GM12878 (cell line): ENCODE results near the gene FGFBP3. TPM values are rescaled to one million over a fixed set of nuclear protein-coding genes. Genes with fewer than 3 reads are reported as not detected.

Experiments used
- ATF7 ChIP-seq: fragments of 450-650 bp; IDR thresholded peaks from 2 replicates; pipeline ENCODE4 v1.6.1; 2016; ENCODE audit warnings: low read depth, mild to moderate bottlenecking
- BCL11A ChIP-seq: IDR thresholded peaks from 2 replicates; pipeline ENCODE4 v1.6.1; 2011; ENCODE audit warnings: low read depth, low read length
- BMI1 ChIP-seq: fragments of 450-650 bp; IDR thresholded peaks from 2 replicates; pipeline ENCODE4 v1.6.1; 2016; ENCODE audit warnings: mild to moderate bottlenecking, moderate library complexity, borderline replicate concordance
- CBX3 ChIP-seq: fragments of 200-600 bp; sonication (generic); IDR thresholded peaks from 2 replicates; pipeline ENCODE4 v1.6.1; 2016; ENCODE audit warnings: low read depth, borderline replicate concordance
- CHD1 ChIP-seq: IDR thresholded peaks from 2 replicates; pipeline ENCODE4 v1.6.1; 2012; ENCODE audit warnings: low read depth, low read length, improper control_type of control experiment
- CREB1 ChIP-seq: IDR thresholded peaks from 2 replicates; pipeline ENCODE4 v1.6.1; 2012; ENCODE audit warnings: low read depth, mild to moderate bottlenecking, inconsistent platforms
- IKZF1 ChIP-seq: fragments of 450-650 bp; conservative IDR thresholded peaks from 2 replicates; pipeline ENCODE4 v1.6.1; 2017; ENCODE audit warnings: antibody characterized with exemption, mild to moderate bottlenecking
- LARP7 ChIP-seq: fragments of 450-650 bp; IDR thresholded peaks from 2 replicates; pipeline ENCODE4 v1.6.1; 2017; ENCODE audit warnings: mild to moderate bottlenecking
- MTA2 ChIP-seq: fragments of 450-650 bp; IDR thresholded peaks from 2 replicates; pipeline ENCODE4 v1.6.1; 2016; ENCODE audit warnings: low read depth, mild to moderate bottlenecking, moderate library complexity
- MYB ChIP-seq: fragments of 150-350 bp; IDR thresholded peaks from 2 replicates; pipeline ENCODE4 v1.6.1; 2014; ENCODE audit warnings: mild to moderate bottlenecking, low read depth, low read length, borderline replicate concordance
- MYC ChIP-seq: IDR thresholded peaks from 2 replicates; pipeline ENCODE4 v1.6.1; 2011; ENCODE audit warnings: mild to moderate bottlenecking, low read length, moderate library complexity, inconsistent platforms; ENCODE audit not compliant: insufficient read depth, insufficient replicate concordance, insufficient read length, severe bottlenecking
- NBN ChIP-seq: fragments of 450-650 bp; IDR thresholded peaks from 2 replicates; pipeline ENCODE4 v1.6.1; 2016
- NR2C2 ChIP-seq: IDR thresholded peaks from 2 replicates; pipeline ENCODE4 v1.6.1; 2011; ENCODE audit warnings: borderline replicate concordance, low read depth; ENCODE audit not compliant: control insufficient read depth, insufficient read length
- PAX5 ChIP-seq: IDR thresholded peaks from 2 replicates; pipeline ENCODE4 v1.6.1; 2011; ENCODE audit warnings: low read depth, low read length, borderline replicate concordance
- RB1 ChIP-seq: fragments of 450-650 bp; formaldehyde crosslinking; IDR thresholded peaks from 2 replicates; pipeline ENCODE4 v1.6.1; 2017; ENCODE audit warnings: mild to moderate bottlenecking, borderline replicate concordance
- RCOR1 ChIP-seq: conservative IDR thresholded peaks from 2 replicates; pipeline ENCODE4 v1.6.1; 2012; ENCODE audit warnings: low read depth, low read length, improper control_type of control experiment
- TCF3 ChIP-seq: IDR thresholded peaks from 2 replicates; pipeline ENCODE4 v1.6.1; 2012; ENCODE audit warnings: low read depth, mild to moderate bottlenecking, low read length, borderline replicate concordance; ENCODE audit not compliant: insufficient read depth
- polyA plus RNA-seq, 11 experiments: library from polyadenylated mRNA; depleted of rRNA in 4 of 11; unstranded in 6 of 11; stranded (reverse) in 5 of 11; fragments of >200 nt; fragmentation: Nextera tagmentation in 4 of 11; fragmentation: Illumina TruSeq in 1 of 11; extraction: Ambion mirVana in 4 of 11; extraction: Trizol in 1 of 11; gene quantifications; 1 replicate in 1 of 11; 2 replicates in 10 of 11; pipeline versions ENCODE4 v1.2.1 to v1.2.3, GENCODE V29; 2011 to 2016; ENCODE audit warnings: inconsistent platforms in 2 of 11, missing spikeins in 2 of 11, low read depth in 1 of 11
- total RNA-seq, 4 experiments: library from RNA; depleted of rRNA in 3 of 4; stranded (reverse); fragments of >200 nt in 3 of 4; fragmentation: Illumina TruSeq in 1 of 4; extraction: Trizol in 1 of 4; gene quantifications; 2 replicates each; pipeline versions ENCODE4 v1.2.1 to v1.2.3, GENCODE V29; 2013 to 2021
- TF ChIP-seq, protein P1 (sequence below): IDR thresholded peaks from 2 replicates; pipeline ENCODE4 v1.6.1; 2012; ENCODE audit warnings: mild to moderate bottlenecking, low read depth, low read length
- TF ChIP-seq, protein P2 (sequence below): IDR thresholded peaks from 2 replicates; pipeline ENCODE4 v1.6.1; 2012; ENCODE audit warnings: low read length, inconsistent platforms
- TF ChIP-seq, protein P3 (sequence below): fragments of 450-650 bp; IDR thresholded peaks from 2 replicates; pipeline ENCODE4 v1.6.1; 2017; ENCODE audit warnings: antibody characterized with exemption, mild to moderate bottlenecking, moderate library complexity
- TF ChIP-seq, protein P4 (sequence below): fragments of 450-650 bp; IDR thresholded peaks from 2 replicates; pipeline ENCODE4 v1.6.1; 2017; ENCODE audit warnings: borderline replicate concordance

The FGFBP3 gene
- total and polyA plus RNA-seq, 10 of the 15 experiments (the other 5 are each of a cell fraction or from before 2014, with no cell fraction given) = 0.08 to 1.0 (median 0.23) TPM

DNA sequence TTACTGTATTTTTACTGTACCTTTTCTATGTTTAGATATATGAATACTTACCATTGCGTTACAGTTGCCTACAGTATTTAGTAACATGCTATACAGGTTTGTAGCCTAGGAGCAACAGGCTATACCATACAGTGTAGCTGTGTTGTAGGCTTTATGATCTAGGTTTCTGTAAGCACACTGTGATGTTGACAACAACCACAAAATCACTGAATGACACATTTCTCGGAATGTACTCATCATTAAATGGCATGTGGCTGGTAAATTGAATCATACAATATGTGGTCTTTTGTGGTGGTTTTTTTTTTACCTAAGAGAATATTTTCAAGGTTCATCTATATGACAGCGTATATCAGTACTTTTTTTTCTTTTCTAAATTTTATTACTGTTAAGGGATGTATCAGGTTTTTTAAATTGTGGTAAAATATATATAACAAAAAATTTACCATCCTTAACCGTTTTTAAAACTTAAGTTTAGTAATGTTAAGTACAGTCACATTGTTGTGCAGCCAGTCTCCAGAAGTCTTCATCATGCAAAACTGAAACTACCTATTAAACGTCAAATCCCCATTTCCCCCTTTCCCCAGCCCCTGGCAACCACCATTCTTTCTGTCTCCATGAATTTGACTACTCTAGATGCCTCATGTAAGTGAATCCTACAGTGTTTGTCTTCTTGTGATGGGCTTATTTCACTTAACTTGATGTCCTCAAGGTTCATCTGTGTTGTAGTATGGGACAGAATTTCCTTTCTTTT, 35.8 kb upstream of the FGFBP3 start (continued):
- TF ChIP-seq, protein P1, sequence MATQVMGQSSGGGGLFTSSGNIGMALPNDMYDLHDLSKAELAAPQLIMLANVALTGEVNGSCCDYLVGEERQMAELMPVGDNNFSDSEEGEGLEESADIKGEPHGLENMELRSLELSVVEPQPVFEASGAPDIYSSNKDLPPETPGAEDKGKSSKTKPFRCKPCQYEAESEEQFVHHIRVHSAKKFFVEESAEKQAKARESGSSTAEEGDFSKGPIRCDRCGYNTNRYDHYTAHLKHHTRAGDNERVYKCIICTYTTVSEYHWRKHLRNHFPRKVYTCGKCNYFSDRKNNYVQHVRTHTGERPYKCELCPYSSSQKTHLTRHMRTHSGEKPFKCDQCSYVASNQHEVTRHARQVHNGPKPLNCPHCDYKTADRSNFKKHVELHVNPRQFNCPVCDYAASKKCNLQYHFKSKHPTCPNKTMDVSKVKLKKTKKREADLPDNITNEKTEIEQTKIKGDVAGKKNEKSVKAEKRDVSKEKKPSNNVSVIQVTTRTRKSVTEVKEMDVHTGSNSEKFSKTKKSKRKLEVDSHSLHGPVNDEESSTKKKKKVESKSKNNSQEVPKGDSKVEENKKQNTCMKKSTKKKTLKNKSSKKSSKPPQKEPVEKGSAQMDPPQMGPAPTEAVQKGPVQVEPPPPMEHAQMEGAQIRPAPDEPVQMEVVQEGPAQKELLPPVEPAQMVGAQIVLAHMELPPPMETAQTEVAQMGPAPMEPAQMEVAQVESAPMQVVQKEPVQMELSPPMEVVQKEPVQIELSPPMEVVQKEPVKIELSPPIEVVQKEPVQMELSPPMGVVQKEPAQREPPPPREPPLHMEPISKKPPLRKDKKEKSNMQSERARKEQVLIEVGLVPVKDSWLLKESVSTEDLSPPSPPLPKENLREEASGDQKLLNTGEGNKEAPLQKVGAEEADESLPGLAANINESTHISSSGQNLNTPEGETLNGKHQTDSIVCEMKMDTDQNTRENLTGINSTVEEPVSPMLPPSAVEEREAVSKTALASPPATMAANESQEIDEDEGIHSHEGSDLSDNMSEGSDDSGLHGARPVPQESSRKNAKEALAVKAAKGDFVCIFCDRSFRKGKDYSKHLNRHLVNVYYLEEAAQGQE = no peak
- TF ChIP-seq RCOR1 = no peak
- no peak for TF ChIP-seq MYC
- TF ChIP-seq BMI1 = no peak
- TF ChIP-seq CHD1 = no peak
- TF ChIP-seq BCL11A = peak; percentile 44; the same call in 1 of the 2 replicates
- 0 out of 2 replicates have a peak, but pooled peaks have one; percentile 30 for TF ChIP-seq ATF7
- no peak for TF ChIP-seq TCF3
- no peak for TF ChIP-seq NR2C2
- no peak for TF ChIP-seq IKZF1
- TF ChIP-seq, protein P2, sequence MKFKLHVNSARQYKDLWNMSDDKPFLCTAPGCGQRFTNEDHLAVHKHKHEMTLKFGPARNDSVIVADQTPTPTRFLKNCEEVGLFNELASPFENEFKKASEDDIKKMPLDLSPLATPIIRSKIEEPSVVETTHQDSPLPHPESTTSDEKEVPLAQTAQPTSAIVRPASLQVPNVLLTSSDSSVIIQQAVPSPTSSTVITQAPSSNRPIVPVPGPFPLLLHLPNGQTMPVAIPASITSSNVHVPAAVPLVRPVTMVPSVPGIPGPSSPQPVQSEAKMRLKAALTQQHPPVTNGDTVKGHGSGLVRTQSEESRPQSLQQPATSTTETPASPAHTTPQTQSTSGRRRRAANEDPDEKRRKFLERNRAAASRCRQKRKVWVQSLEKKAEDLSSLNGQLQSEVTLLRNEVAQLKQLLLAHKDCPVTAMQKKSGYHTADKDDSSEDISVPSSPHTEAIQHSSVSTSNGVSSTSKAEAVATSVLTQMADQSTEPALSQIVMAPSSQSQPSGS = 0 out of 2 replicates have a peak, but pooled peaks have one; percentile 24
- TF ChIP-seq LARP7 = no peak
- 0 out of 2 replicates have a peak, but pooled peaks have one; percentile 42 for TF ChIP-seq CREB1
- no peak for TF ChIP-seq CBX3
- TF ChIP-seq MTA2 = peak; percentile 55
- TF ChIP-seq MYB = no peak
- TF ChIP-seq NBN = no peak
- TF ChIP-seq PAX5 = no peak
- no peak for TF ChIP-seq RB1
- TF ChIP-seq, protein P3, sequence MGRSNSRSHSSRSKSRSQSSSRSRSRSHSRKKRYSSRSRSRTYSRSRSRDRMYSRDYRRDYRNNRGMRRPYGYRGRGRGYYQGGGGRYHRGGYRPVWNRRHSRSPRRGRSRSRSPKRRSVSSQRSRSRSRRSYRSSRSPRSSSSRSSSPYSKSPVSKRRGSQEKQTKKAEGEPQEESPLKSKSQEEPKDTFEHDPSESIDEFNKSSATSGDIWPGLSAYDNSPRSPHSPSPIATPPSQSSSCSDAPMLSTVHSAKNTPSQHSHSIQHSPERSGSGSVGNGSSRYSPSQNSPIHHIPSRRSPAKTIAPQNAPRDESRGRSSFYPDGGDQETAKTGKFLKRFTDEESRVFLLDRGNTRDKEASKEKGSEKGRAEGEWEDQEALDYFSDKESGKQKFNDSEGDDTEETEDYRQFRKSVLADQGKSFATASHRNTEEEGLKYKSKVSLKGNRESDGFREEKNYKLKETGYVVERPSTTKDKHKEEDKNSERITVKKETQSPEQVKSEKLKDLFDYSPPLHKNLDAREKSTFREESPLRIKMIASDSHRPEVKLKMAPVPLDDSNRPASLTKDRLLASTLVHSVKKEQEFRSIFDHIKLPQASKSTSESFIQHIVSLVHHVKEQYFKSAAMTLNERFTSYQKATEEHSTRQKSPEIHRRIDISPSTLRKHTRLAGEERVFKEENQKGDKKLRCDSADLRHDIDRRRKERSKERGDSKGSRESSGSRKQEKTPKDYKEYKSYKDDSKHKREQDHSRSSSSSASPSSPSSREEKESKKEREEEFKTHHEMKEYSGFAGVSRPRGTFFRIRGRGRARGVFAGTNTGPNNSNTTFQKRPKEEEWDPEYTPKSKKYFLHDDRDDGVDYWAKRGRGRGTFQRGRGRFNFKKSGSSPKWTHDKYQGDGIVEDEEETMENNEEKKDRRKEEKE = no peak
- TF ChIP-seq, protein P4, sequence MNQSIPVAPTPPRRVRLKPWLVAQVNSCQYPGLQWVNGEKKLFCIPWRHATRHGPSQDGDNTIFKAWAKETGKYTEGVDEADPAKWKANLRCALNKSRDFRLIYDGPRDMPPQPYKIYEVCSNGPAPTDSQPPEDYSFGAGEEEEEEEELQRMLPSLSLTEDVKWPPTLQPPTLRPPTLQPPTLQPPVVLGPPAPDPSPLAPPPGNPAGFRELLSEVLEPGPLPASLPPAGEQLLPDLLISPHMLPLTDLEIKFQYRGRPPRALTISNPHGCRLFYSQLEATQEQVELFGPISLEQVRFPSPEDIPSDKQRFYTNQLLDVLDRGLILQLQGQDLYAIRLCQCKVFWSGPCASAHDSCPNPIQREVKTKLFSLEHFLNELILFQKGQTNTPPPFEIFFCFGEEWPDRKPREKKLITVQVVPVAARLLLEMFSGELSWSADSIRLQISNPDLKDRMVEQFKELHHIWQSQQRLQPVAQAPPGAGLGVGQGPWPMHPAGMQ = no peak
